Fibroblast of mammary gland (primary cell): ENCODE results near the gene CCT3.
"Not testable (repeated sequence)": the region's sequence is repeated elsewhere in the genome, so short reads cannot be mapped to it uniquely, and the experiment has no call there.

Experiments used
- DNase-seq: peaks from one replicate; pipeline ENCODE4 v3.0.0-alpha.2; 2010; ENCODE audit warnings: low read depth
- H3K4me3 ChIP-seq: 2 replicates; pipeline ENCODE4 v1.5.1; 2011; ENCODE audit warnings: low read depth, mild to moderate bottlenecking, low read length, moderate library complexity; ENCODE audit not compliant: control insufficient read depth
- CTCF ChIP-seq: conservative IDR thresholded peaks from 2 replicates; pipeline ENCODE4 v1.5.1; 2011; ENCODE audit warnings: low read depth, low read length, inconsistent platforms; ENCODE audit not compliant: control insufficient read depth, insufficient read depth

CCT3 gene

GRCh38 chr1:156346636-156347035 lies 8.5 kb upstream of the CCT3 start:
- no peak overlapping the region for H3K4me3 ChIP-seq
- peak; percentile 74 for DNase-seq
- no peak for TF ChIP-seq CTCF

GRCh38 chr1:156346035-156346434 lies 7.9 kb upstream of the CCT3 start:
- DNase-seq, H3K4me3 ChIP-seq: not testable (repeated sequence)

GRCh38 chr1:156344409-156344808 lies 6.3 kb upstream of the CCT3 start:
- TF ChIP-seq CTCF, result no peak
- H3K4me3 ChIP-seq, result no peak overlapping the region
- DNase-seq, result no peak

- peak; percentile 30 for DNase-seq
- TF ChIP-seq CTCF, result no peak
- no peak overlapping the region for H3K4me3 ChIP-seq
Observed at GRCh38 chr1:156342166-156342955, 4.3 kb upstream of the CCT3 start.

GRCh38 chr1:156337888-156338179 lies 258 bp downstream of the CCT3 start:
- H3K4me3 ChIP-seq, result peak overlapping the region; percentile 97
- TF ChIP-seq CTCF, result no peak
- DNase-seq, result no peak

- DNase-seq, result peak; percentile 11
- H3K4me3 ChIP-seq, result peak overlapping the region; percentile 97
- TF ChIP-seq CTCF, result no peak
Observed at GRCh38 chr1:156337052-156337887, 822 bp downstream of the CCT3 start.

- DNase-seq, result no peak
- TF ChIP-seq CTCF, result peak; percentile 19
- H3K4me3 ChIP-seq, result peak overlapping the region; percentile 97
Observed at GRCh38 chr1:156336242-156336641, 1.9 kb downstream of the CCT3 start.

GRCh38 chr1:156323179-156323578 lies 14.9 kb downstream of the CCT3 start:
- peak; percentile 50 for DNase-seq

More at GRCh38 chr1:156323179-156323578, 14.9 kb downstream of the CCT3 start:
- H3K4me3 ChIP-seq, result not testable (repeated sequence)
